Epithelial cell of proximal tubule (primary cell): ENCODE results near the gene C3orf20. TPM values are rescaled to one million over a fixed set of nuclear protein-coding genes. Genes with fewer than 3 reads are reported as not detected.

Source experiments
- DNase-seq: peaks from one replicate; pipeline ENCODE4 v3.0.0-alpha.2; 2011; ENCODE audit warnings: low read depth
- H3K4me3 ChIP-seq: 2 replicates; pipeline ENCODE4 v1.5.1; 2011; ENCODE audit warnings: low read depth, mild to moderate bottlenecking, low read length
- CTCF ChIP-seq: conservative IDR thresholded peaks from 2 replicates; pipeline ENCODE4 v1.5.1; 2012; ENCODE audit warnings: low read depth, mild to moderate bottlenecking, low read length
- total RNA-seq: library from RNA; depleted of rRNA; stranded (reverse); fragments of >200 nt; gene quantifications from 2 replicates; pipeline ENCODE4 v1.2.3, GENCODE V29; 2015

C3orf20 gene
- total RNA-seq, 1 donor from 2014 or later, result not detected

DNA sequence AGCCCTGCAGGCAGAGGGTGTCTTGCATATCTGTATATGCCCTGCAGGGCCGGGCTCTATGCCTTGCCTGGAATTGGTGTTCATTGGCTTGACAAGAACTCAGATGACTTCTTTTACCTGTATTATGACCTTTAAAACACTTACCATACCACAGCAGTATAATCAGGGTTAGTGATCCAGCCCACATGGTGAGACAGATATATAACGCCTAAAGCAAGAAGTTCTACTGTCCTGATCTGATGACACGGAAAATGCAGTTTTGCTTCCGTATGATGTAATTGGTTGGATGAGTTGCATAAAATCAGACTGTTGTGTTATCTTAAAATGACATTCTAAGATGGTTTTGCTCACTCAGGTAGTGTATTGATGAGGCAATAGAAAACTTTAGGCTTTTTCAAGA, 14.0 kb upstream of the C3orf20 start:
- no peak overlapping the region for H3K4me3 ChIP-seq
- no peak for TF ChIP-seq CTCF

DNA sequence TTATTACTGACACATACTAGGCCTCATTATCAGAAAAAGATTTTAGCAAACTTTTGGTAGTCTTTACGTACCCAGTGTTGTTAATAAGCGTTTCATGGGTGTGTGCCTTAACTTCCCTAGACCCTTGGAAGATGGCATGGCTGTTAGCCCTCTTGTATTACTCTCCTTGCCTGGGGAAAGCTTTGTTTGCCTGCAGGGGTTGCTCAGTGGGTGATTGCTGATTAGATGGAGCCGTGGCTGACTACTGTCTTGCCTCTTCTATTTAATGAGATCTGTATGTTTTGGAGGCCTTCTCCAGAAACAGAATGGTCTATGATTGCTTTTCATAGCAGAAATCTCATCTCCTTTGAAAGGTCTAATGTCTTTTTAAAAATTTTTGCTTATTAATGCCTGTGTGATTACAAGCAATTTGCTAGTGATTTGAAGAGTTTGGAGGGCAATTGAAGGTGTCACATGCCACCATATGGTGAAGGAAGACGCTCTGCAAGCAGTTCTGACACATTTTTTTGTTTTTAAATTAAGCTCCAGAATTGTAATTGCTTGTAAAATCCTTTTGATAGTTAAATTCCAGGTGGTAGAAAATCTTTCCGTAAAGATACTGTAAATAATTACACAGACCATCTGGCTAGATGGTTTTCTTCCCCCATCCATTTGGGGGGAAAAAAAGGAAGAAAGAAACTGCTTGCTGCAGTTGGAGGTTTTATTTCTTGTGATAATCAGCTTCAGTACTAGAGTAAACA, 11.4 kb upstream of the C3orf20 start:
- TF ChIP-seq CTCF, result no peak
- H3K4me3 ChIP-seq, result no peak overlapping the region
- DNase-seq, result no peak

More for the DNA sequence above, 14.0 kb upstream of the C3orf20 start:
- no peak for DNase-seq

GRCh38 chr3:14664170-14664569, 10.8 kb upstream of the C3orf20 start:
- DNase-seq, result no peak
- H3K4me3 ChIP-seq, result no peak overlapping the region
- TF ChIP-seq CTCF, result no peak

- H3K4me3 ChIP-seq, result no peak overlapping the region
- DNase-seq, result no peak
- no peak for TF ChIP-seq CTCF
Observed at GRCh38 chr3:14672588-14672987, 2.4 kb upstream of the C3orf20 start.

- TF ChIP-seq CTCF, result no peak
- H3K4me3 ChIP-seq, result no peak overlapping the region
- DNase-seq, result no peak
Observed at GRCh38 chr3:14676881-14677280, 1.9 kb downstream of the C3orf20 start.

GRCh38 chr3:14678015-14678503, 3.1 kb downstream of the C3orf20 start:
- TF ChIP-seq CTCF, result no peak
- no peak overlapping the region for H3K4me3 ChIP-seq
- no peak for DNase-seq

- no peak overlapping the region for H3K4me3 ChIP-seq
Observed at GRCh38 chr3:14680115-14680514, 5.2 kb downstream of the C3orf20 start.

More at GRCh38 chr3:14680115-14680514, 5.2 kb downstream of the C3orf20 start:
- no peak for TF ChIP-seq CTCF
- no peak for DNase-seq
